DND-41 (cell line): ENCODE measurements around the gene RAN.
A peak's percentile ranks its signal among the peaks of the same experiment; 100 is the strongest.

Experiments
- ATAC-seq: fragments of 200-7000 bp; cut with Tn5 transposase; 3 replicates; pipeline ENCODE4 v1.9.1; 2021; ENCODE audit warnings: low read depth; ENCODE audit not compliant: insufficient read depth
- DNase-seq: peaks from one replicate; pipeline ENCODE4 v3.0.0-alpha.2; 2020
- H2AFZ ChIP-seq: 2 replicates; pipeline ENCODE4 v1.6.0; 2012; ENCODE audit warnings: low read depth, low read length
- H3K27ac ChIP-seq: 2 replicates; pipeline ENCODE4 v1.5.1; 2012; ENCODE audit warnings: low read length, inconsistent platforms
- H3K27me3 ChIP-seq: fragments of 200-600 bp; sonication (generic); 2 replicates; pipeline ENCODE4 v1.6.0; 2012; ENCODE audit warnings: low read length, mild to moderate bottlenecking, inconsistent platforms; ENCODE audit not compliant: insufficient read depth, poor library complexity
- H3K36me3 ChIP-seq: 2 replicates; pipeline ENCODE4 v1.5.1; 2012; ENCODE audit warnings: low read length, inconsistent platforms; ENCODE audit not compliant: insufficient read depth
- H3K4me1 ChIP-seq: 2 replicates; pipeline ENCODE4 v1.5.1; 2012; ENCODE audit warnings: mild to moderate bottlenecking, low read length; ENCODE audit not compliant: insufficient read depth
- H3K4me2 ChIP-seq: 2 replicates; pipeline ENCODE4 v1.6.0; 2012; ENCODE audit warnings: mild to moderate bottlenecking, moderate library complexity, low read length, inconsistent platforms; ENCODE audit not compliant: insufficient read depth
- H3K4me3 ChIP-seq, 2 experiments: fragments of 200-600 bp in 1 of 2; shearing (Covaris generic) in 1 of 2; 2 replicates each; pipeline ENCODE4 v1.5.1; 2012 to 2016; ENCODE audit warnings: inconsistent platforms in 2 of 2, low read length in 2 of 2, mild to moderate bottlenecking in 2 of 2, low read depth in 1 of 2, moderate library complexity in 1 of 2
- H3K79me2 ChIP-seq: 2 replicates; pipeline ENCODE4 v1.6.0; 2012; ENCODE audit warnings: low read length, inconsistent platforms; ENCODE audit not compliant: insufficient read depth
- H3K9ac ChIP-seq: 2 replicates; pipeline ENCODE4 v1.6.0; 2012; ENCODE audit warnings: low read depth, mild to moderate bottlenecking, inconsistent platforms, low read length, moderate library complexity
- H3K9me3 ChIP-seq: 2 replicates; pipeline ENCODE4 v1.5.1; 2012; ENCODE audit warnings: low read length, moderate library complexity, mild to moderate bottlenecking, inconsistent platforms; ENCODE audit not compliant: insufficient read depth, severe bottlenecking
- H4K20me1 ChIP-seq: 2 replicates; pipeline ENCODE4 v1.6.0; 2012; ENCODE audit warnings: low read length; ENCODE audit not compliant: insufficient read depth
- EZH2 ChIP-seq: IDR thresholded peaks from 3 replicates; pipeline ENCODE4 v1.6.1; 2012; ENCODE audit warnings: borderline replicate concordance, low read depth, mild to moderate bottlenecking, moderate library complexity, low read length, inconsistent platforms; ENCODE audit not compliant: severe bottlenecking
- TF ChIP-seq, protein P1 (sequence below): IDR thresholded peaks from 2 replicates; pipeline ENCODE4 v1.5.1; 2012; ENCODE audit warnings: borderline replicate concordance, low read length, moderate library complexity, mild to moderate bottlenecking; ENCODE audit not compliant: poor library complexity, severe bottlenecking; ENCODE audit errors: extremely low read depth

RAN gene

DNA sequence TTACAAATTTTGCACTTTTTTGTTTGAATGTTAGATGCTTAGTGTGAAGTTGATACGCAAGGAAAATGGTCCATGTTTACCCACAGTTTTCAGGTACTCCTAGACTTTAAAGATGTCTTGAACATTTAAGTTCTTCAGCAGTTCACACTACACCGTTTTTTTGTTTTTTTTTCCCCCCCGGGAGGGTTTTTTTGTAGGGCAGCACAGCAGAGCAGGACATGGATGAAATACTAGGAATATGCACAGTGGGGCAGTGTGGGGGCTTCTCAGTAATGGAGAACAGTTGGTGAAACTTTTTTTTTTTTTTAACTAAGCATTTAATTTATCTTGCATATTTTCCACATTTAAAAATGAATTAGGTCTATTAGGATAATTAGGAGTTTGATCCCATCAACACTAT lies 4.9 kb downstream of the RAN start:
- Histone ChIP-seq H3K36me3 (peaks cover 49% of the 10 kb centered on the region), H4K20me1 (peaks cover 41% of the 10 kb centered on the region), H3K79me2 (peaks cover 38% of the 10 kb centered on the region), H3K9ac (no peak overlapping the region), H3K9me3 (no peaks in the 10 kb centered on the region), H3K4me3 (no peak overlapping the region), H3K27ac (no peak overlapping the region), H3K4me2 (no peak overlapping the region), H3K27me3 (no peaks in the 10 kb centered on the region), H2AFZ (no peak overlapping the region), H3K4me1 (peaks cover 29% of the 10 kb centered on the region)
- ATAC-seq (no peak), DNase-seq (no peak)
- TF ChIP-seq, protein P1, sequence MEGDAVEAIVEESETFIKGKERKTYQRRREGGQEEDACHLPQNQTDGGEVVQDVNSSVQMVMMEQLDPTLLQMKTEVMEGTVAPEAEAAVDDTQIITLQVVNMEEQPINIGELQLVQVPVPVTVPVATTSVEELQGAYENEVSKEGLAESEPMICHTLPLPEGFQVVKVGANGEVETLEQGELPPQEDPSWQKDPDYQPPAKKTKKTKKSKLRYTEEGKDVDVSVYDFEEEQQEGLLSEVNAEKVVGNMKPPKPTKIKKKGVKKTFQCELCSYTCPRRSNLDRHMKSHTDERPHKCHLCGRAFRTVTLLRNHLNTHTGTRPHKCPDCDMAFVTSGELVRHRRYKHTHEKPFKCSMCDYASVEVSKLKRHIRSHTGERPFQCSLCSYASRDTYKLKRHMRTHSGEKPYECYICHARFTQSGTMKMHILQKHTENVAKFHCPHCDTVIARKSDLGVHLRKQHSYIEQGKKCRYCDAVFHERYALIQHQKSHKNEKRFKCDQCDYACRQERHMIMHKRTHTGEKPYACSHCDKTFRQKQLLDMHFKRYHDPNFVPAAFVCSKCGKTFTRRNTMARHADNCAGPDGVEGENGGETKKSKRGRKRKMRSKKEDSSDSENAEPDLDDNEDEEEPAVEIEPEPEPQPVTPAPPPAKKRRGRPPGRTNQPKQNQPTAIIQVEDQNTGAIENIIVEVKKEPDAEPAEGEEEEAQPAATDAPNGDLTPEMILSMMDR: no peak
- TF ChIP-seq EZH2: no peak

DNA sequence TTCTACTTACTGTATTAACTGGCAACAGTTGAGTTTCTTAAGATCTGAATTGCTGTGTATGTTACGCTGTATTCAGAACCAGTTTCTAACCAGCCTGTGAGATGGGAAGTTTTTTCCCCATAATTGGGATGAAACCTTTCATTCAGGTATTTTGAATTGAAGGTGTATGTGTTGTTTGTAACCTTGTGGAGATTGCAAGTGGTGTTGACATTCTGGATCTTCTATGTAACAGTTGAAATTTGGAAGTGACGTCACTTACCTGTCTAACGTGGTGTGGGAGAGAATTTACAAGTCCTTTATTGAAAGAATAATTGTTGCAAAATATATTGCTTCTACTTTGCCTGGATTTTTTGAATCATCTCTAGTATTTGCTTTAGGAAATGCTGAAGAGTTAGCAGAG lies 5.5 kb downstream of the RAN start:
- TF ChIP-seq EZH2: no peak
- TF ChIP-seq, protein P1: no peak
- peaks cover 33% of the 10 kb centered on the region for H3K79me2 ChIP-seq

DNA sequence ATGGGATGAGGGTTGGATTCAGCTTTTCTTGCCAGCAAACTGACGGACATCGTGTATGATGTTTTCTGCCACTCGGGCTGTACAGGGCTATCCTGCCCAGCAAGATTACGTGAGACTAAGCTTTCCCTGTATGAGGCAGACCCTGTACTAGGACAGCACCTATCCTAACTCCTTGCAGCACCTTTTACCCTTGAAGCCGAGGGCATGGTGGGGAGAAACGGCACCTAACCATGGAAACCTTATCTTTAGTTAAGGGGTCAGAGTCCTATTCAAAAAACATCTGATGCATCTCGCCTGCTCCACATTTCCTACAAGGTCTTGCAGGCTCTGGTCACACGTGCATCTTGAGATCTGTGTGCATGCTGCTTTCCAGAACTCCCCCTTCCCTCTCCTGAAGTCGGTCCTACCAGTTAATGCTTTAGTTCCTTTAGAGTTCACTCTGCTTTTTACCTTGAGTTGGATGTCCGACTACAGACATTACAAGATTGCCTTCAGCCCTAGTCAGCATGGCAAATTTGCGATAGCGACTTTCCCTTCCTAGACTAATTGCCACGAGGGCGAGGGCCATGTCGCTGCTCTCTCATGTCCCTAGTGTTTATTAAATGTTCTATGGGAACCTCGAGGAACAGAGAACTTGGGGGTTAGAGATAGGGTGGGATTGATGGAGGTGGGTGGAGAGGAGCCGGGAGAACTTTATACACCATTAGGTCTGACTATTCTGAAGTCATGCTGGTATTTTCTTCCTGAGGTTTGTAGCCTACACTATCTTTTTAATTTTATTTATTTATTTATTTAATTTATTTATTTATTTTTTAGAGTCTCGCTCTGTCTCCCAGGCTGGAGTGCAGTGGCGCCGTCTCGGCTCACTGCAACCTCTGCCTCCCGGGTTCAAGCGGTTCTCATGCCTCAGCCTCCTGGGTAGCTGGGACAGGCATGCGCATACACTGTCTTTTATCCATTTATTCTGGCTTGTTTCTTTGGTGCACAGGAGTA lies 6.6 kb downstream of the RAN start:
- no peak overlapping the region for H2AFZ ChIP-seq
- DNase-seq (peak; percentile 27), ATAC-seq (peak; percentile 37)
- H3K4me1 ChIP-seq: peaks cover 22% of the 10 kb centered on the region
- no peak overlapping the region for H3K9ac ChIP-seq
- no peaks in the 10 kb centered on the region for H3K27me3 ChIP-seq
- no peaks in the 10 kb centered on the region for H3K9me3 ChIP-seq
- no peak overlapping the region for H3K4me3 ChIP-seq
- H3K27ac ChIP-seq: no peak overlapping the region
- TF ChIP-seq, protein P1: no peak
- TF ChIP-seq EZH2: no peak
- peaks cover 36% of the 10 kb centered on the region for H3K36me3 ChIP-seq
- peaks cover 21% of the 10 kb centered on the region for H3K79me2 ChIP-seq
- H4K20me1 ChIP-seq: peaks cover 38% of the 10 kb centered on the region
- H3K4me2 ChIP-seq: no peak overlapping the region

More for the DNA sequence above, 5.5 kb downstream of the RAN start:
- no peaks in the 10 kb centered on the region for H3K9me3 ChIP-seq
- H2AFZ ChIP-seq: no peak overlapping the region
- no peak overlapping the region for H3K4me2 ChIP-seq
- H4K20me1 ChIP-seq: peaks cover 41% of the 10 kb centered on the region
- H3K4me3 ChIP-seq: no peak overlapping the region
- H3K36me3 ChIP-seq: peaks cover 48% of the 10 kb centered on the region
- H3K27ac ChIP-seq: no peak overlapping the region
- peaks cover 29% of the 10 kb centered on the region for H3K4me1 ChIP-seq
- no peaks in the 10 kb centered on the region for H3K27me3 ChIP-seq
- DNase-seq (no peak), ATAC-seq (no peak)
- no peak overlapping the region for H3K9ac ChIP-seq
